ENCODE data around the gene LILRB5.

Gene LILRB5

DNA sequence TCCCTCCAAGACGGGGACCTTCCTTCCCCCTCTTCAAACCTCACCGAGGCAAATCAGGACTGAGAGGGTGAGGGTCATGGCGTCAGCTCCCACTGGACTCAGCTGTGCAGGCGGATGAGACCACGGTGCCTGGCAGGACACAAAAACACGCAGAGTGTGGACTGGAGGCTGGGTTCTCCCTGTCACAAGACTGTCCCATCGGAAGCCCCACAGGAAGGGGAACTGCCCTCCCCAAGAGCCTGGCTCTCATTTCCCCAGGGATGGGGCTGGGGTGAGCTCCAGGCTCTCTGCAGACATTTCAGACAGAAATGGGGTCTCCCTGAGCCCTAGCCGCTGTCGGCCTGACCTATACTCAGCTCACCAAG is at the start of gene LILRB5:
LILRB5 (minus strand) TSS at position 158 of the 365 bp plus-strand sequence; CDS start at position 78, 80 bp downstream.
- H3K4me2 ChIP-seq (ENCODE audit: low read length) = no peak within 1 kb of the TSS
- no peak within 1 kb of the TSS for H3K9ac ChIP-seq
- H2AFZ ChIP-seq = no peak within 1 kb of the TSS
- H3K36me3 ChIP-seq (ENCODE audit: control insufficient read depth, insufficient read depth, low read length) = no peaks in the 10 kb centered on the region
- no peaks in the 10 kb centered on the region for H3K27me3 ChIP-seq (ENCODE audit: control insufficient read depth, insufficient read depth, low read length)
- TF ChIP-seq, protein P1, sequence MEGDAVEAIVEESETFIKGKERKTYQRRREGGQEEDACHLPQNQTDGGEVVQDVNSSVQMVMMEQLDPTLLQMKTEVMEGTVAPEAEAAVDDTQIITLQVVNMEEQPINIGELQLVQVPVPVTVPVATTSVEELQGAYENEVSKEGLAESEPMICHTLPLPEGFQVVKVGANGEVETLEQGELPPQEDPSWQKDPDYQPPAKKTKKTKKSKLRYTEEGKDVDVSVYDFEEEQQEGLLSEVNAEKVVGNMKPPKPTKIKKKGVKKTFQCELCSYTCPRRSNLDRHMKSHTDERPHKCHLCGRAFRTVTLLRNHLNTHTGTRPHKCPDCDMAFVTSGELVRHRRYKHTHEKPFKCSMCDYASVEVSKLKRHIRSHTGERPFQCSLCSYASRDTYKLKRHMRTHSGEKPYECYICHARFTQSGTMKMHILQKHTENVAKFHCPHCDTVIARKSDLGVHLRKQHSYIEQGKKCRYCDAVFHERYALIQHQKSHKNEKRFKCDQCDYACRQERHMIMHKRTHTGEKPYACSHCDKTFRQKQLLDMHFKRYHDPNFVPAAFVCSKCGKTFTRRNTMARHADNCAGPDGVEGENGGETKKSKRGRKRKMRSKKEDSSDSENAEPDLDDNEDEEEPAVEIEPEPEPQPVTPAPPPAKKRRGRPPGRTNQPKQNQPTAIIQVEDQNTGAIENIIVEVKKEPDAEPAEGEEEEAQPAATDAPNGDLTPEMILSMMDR (IDR thresholded peaks at IDR 0.05) = no peak
- H3K4me3 ChIP-seq (ENCODE audit: low read depth, low read length) = no peak within 1 kb of the TSS
- no peaks in the 10 kb centered on the region for H3K79me2 ChIP-seq
- no peaks in the 10 kb centered on the region for H3K9me3 ChIP-seq (ENCODE audit: control insufficient read depth, low read length)
- H3K27ac ChIP-seq = no peak within 1 kb of the TSS
- H3K4me1 ChIP-seq = no peaks in the 10 kb centered on the region

- Histone ChIP-seq H3K4me2 (ENCODE audit: low read length) (no peak overlapping the region), H3K4me1 (no peaks in the 10 kb centered on the region), H2AFZ (no peak overlapping the region), H3K4me3 (ENCODE audit: low read depth, low read length) (no peak overlapping the region), H3K79me2 (no peaks in the 10 kb centered on the region), H3K36me3 (ENCODE audit: control insufficient read depth, insufficient read depth, low read length) (no peaks in the 10 kb centered on the region), H3K27ac (no peak overlapping the region), H3K9me3 (ENCODE audit: control insufficient read depth, low read length) (no peaks in the 10 kb centered on the region), H3K9ac (no peak overlapping the region), H3K27me3 (ENCODE audit: control insufficient read depth, insufficient read depth, low read length) (no peaks in the 10 kb centered on the region)
- TF ChIP-seq, protein P1 (IDR thresholded peaks at IDR 0.05) = no peak
Measured at GRCh38 chr19:54305141-54305540, 48.1 kb upstream of the LILRB5 start.

GRCh38 chr19:54302257-54302656 is 45.2 kb upstream of the LILRB5 start:
- H3K27ac ChIP-seq = no peak overlapping the region
- H3K4me3 ChIP-seq (ENCODE audit: low read depth, low read length) = no peak overlapping the region
- no peaks in the 10 kb centered on the region for H3K9me3 ChIP-seq (ENCODE audit: control insufficient read depth, low read length)
- H3K27me3 ChIP-seq (ENCODE audit: control insufficient read depth, insufficient read depth, low read length) = no peaks in the 10 kb centered on the region
- H3K4me1 ChIP-seq = no peaks in the 10 kb centered on the region
- no peak overlapping the region for H3K4me2 ChIP-seq (ENCODE audit: low read length)
- no peak overlapping the region for H3K9ac ChIP-seq
- TF ChIP-seq, protein P1 (IDR thresholded peaks at IDR 0.05) = no peak
- no peaks in the 10 kb centered on the region for H3K79me2 ChIP-seq
- no peaks in the 10 kb centered on the region for H3K36me3 ChIP-seq (ENCODE audit: control insufficient read depth, insufficient read depth, low read length)
- H2AFZ ChIP-seq = no peak overlapping the region

- Histone ChIP-seq H3K4me2 (ENCODE audit: low read length) (no peak overlapping the region), H3K36me3 (ENCODE audit: control insufficient read depth, insufficient read depth, low read length) (no peaks in the 10 kb centered on the region), H2AFZ (no peak overlapping the region), H3K27ac (no peak overlapping the region), H3K27me3 (ENCODE audit: control insufficient read depth, insufficient read depth, low read length) (no peaks in the 10 kb centered on the region), H3K4me1 (no peaks in the 10 kb centered on the region), H3K9me3 (ENCODE audit: control insufficient read depth, low read length) (no peaks in the 10 kb centered on the region), H3K4me3 (ENCODE audit: low read depth, low read length) (no peak overlapping the region), H3K9ac (no peak overlapping the region), H3K79me2 (no peaks in the 10 kb centered on the region)
- TF ChIP-seq, protein P1 (IDR thresholded peaks at IDR 0.05) = no peak
Measured at GRCh38 chr19:54299515-54299914, 42.4 kb upstream of the LILRB5 start.

DNA sequence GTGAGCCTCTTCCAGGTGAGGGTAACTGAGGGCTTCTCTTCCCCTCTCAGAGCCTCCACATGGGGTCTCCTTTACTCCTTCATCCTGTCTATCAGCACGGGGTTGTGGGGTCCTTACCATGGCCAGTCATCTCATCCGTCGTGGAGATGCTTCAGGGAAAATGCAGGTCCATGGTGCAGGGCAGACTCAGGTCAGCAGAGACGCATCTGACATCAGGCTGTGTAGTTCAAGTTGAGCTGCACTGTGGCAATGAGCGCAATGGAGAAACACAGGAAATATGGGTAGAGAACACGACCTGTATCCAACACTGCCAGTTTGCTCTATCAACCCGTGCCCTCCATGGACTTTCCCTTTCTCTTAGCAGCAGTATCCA is 42.0 kb upstream of the LILRB5 start:
- H3K27me3 ChIP-seq (ENCODE audit: control insufficient read depth, insufficient read depth, low read length) = no peaks in the 10 kb centered on the region
- TF ChIP-seq, protein P1 (IDR thresholded peaks at IDR 0.05) = no peak
- no peaks in the 10 kb centered on the region for H3K9me3 ChIP-seq (ENCODE audit: control insufficient read depth, low read length)
- no peak overlapping the region for H3K9ac ChIP-seq
- H3K4me3 ChIP-seq (ENCODE audit: low read depth, low read length) = no peak overlapping the region
- H2AFZ ChIP-seq = no peak overlapping the region
- no peak overlapping the region for H3K4me2 ChIP-seq (ENCODE audit: low read length)
- no peaks in the 10 kb centered on the region for H3K36me3 ChIP-seq (ENCODE audit: control insufficient read depth, insufficient read depth, low read length)
- no peaks in the 10 kb centered on the region for H3K4me1 ChIP-seq
- H3K27ac ChIP-seq = no peak overlapping the region
- no peaks in the 10 kb centered on the region for H3K79me2 ChIP-seq
